Brain microvascular endothelial cell (primary cell): ENCODE data around the gene PRH2.

ENCODE experiments used
- DNase-seq: peaks from one replicate; pipeline ENCODE4 v3.0.0-alpha.2; 2020
- H3K27ac ChIP-seq: fragments of 250-450 bp; sonication (Bioruptor Pico); 2 replicates; pipeline ENCODE4 v1.5.1; 2020; ENCODE audit warnings: mild to moderate bottlenecking, moderate library complexity
- H3K27me3 ChIP-seq: fragments of 250-450 bp; sonication (Bioruptor Pico); replicated peaks from 2 replicates; pipeline ENCODE4 v1.5.1; 2020; ENCODE audit warnings: mild to moderate bottlenecking
- H3K36me3 ChIP-seq: fragments of 250-450 bp; sonication (Bioruptor Pico); replicated peaks from 2 replicates; pipeline ENCODE4 v1.5.1; 2020; ENCODE audit warnings: mild to moderate bottlenecking
- H3K4me3 ChIP-seq: 2 replicates; pipeline ENCODE4 v1.5.1; 2011; ENCODE audit warnings: low read depth, mild to moderate bottlenecking, control low read depth, low read length, moderate library complexity
- in situ Hi-C: cut with HindIII; loops from 2 replicates; pipeline ENCODE4 v1.10.0; 2017; ENCODE audit warnings: low sequenced_read_pairs, low pct_ligation_motif_present
- TF ChIP-seq, protein P1 (sequence below): IDR thresholded peaks from 2 replicates; pipeline ENCODE4 v1.5.1; 2011; ENCODE audit warnings: low read depth, mild to moderate bottlenecking, moderate library complexity, low read length, control low read depth, inconsistent platforms; ENCODE audit errors: missing control alignments

The PRH2 gene

GRCh38 chr12:10941916-10942607 is 13.0 kb downstream of the PRH2 start:
- H3K27ac ChIP-seq: no peak overlapping the region
- no peak for DNase-seq

GRCh38 chr12:10943167-10943566 is 14.1 kb downstream of the PRH2 start:
- no peak overlapping the region for H3K4me3 ChIP-seq
- H3K27ac ChIP-seq: no peak overlapping the region
- in situ Hi-C loops: no loop called here
- TF ChIP-seq, protein P1, sequence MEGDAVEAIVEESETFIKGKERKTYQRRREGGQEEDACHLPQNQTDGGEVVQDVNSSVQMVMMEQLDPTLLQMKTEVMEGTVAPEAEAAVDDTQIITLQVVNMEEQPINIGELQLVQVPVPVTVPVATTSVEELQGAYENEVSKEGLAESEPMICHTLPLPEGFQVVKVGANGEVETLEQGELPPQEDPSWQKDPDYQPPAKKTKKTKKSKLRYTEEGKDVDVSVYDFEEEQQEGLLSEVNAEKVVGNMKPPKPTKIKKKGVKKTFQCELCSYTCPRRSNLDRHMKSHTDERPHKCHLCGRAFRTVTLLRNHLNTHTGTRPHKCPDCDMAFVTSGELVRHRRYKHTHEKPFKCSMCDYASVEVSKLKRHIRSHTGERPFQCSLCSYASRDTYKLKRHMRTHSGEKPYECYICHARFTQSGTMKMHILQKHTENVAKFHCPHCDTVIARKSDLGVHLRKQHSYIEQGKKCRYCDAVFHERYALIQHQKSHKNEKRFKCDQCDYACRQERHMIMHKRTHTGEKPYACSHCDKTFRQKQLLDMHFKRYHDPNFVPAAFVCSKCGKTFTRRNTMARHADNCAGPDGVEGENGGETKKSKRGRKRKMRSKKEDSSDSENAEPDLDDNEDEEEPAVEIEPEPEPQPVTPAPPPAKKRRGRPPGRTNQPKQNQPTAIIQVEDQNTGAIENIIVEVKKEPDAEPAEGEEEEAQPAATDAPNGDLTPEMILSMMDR: no peak
- no peak for DNase-seq
- H3K36me3 ChIP-seq: no peaks in the 10 kb centered on the region
- no peaks in the 10 kb centered on the region for H3K27me3 ChIP-seq

More at GRCh38 chr12:10941916-10942607, 13.0 kb downstream of the PRH2 start:
- H3K36me3 ChIP-seq: no peaks in the 10 kb centered on the region
- TF ChIP-seq, protein P1: no peak
- no peaks in the 10 kb centered on the region for H3K27me3 ChIP-seq
- H3K4me3 ChIP-seq: no peak overlapping the region
- in situ Hi-C loops: no loop called here

GRCh38 chr12:10952645-10953044 is 23.6 kb downstream of the PRH2 start:
- Histone ChIP-seq H3K36me3 (no peaks in the 10 kb centered on the region), H3K4me3 (no peak overlapping the region), H3K27me3 (no peaks in the 10 kb centered on the region), H3K27ac (no peak overlapping the region)
- in situ Hi-C loops: no loop called here
- DNase-seq: no peak
- TF ChIP-seq, protein P1: no peak

GRCh38 chr12:10956085-10956484 is 27.0 kb downstream of the PRH2 start:
- DNase-seq: no peak
- H3K36me3 ChIP-seq: no peaks in the 10 kb centered on the region
- no peak overlapping the region for H3K4me3 ChIP-seq
- in situ Hi-C loops: no loop called here
- H3K27ac ChIP-seq: no peak overlapping the region
- TF ChIP-seq, protein P1: no peak
- H3K27me3 ChIP-seq: no peaks in the 10 kb centered on the region

GRCh38 chr12:10957741-10958140 is 28.7 kb downstream of the PRH2 start:
- TF ChIP-seq, protein P1: no peak
- Histone ChIP-seq H3K27me3 (no peaks in the 10 kb centered on the region), H3K36me3 (no peaks in the 10 kb centered on the region), H3K4me3 (no peak overlapping the region), H3K27ac (no peak overlapping the region)
- in situ Hi-C loops: no loop called here
- peak; percentile 20 for DNase-seq

GRCh38 chr12:10959804-10960203 is 30.8 kb downstream of the PRH2 start:
- no peaks in the 10 kb centered on the region for H3K36me3 ChIP-seq
- DNase-seq: no peak
- in situ Hi-C loops: no loop called here

More at GRCh38 chr12:10959804-10960203, 30.8 kb downstream of the PRH2 start:
- no peak overlapping the region for H3K4me3 ChIP-seq
- H3K27ac ChIP-seq: no peak overlapping the region
- TF ChIP-seq, protein P1: no peak
- H3K27me3 ChIP-seq: no peaks in the 10 kb centered on the region
